IMR-90 (cell line): ENCODE measurements around the gene ANKRD44.

Experiments used
- BHLHE40 ChIP-seq: fragments of 150-350 bp; IDR thresholded peaks from 2 replicates; pipeline ENCODE4 v1.6.1; 2016; ENCODE audit warnings: mild to moderate bottlenecking, low read depth, low read length
- CEBPB ChIP-seq: IDR thresholded peaks from 2 replicates; pipeline ENCODE4 v1.6.1; 2012; ENCODE audit warnings: low read depth, low read length, improper control_type of control experiment
- CTCF ChIP-seq: conservative IDR thresholded peaks from 2 replicates; pipeline ENCODE4 v1.5.1; 2012; ENCODE audit warnings: mild to moderate bottlenecking, low read depth, low read length, improper control_type of control experiment
- FOS ChIP-seq: fragments of 150-350 bp; IDR thresholded peaks from 2 replicates; pipeline ENCODE4 v1.6.1; 2016; ENCODE audit warnings: low read depth, low read length
- MAFK ChIP-seq: IDR thresholded peaks from 2 replicates; pipeline ENCODE4 v1.6.1; 2012; ENCODE audit warnings: low read depth, low read length, improper control_type of control experiment
- MAZ ChIP-seq: IDR thresholded peaks from 2 replicates; pipeline ENCODE4 v1.6.1; 2012; ENCODE audit warnings: low read depth, mild to moderate bottlenecking, low read length, improper control_type of control experiment, moderate library complexity, borderline replicate concordance
- MXI1 ChIP-seq: IDR thresholded peaks from 2 replicates; pipeline ENCODE4 v1.6.1; 2012; ENCODE audit warnings: low read depth, mild to moderate bottlenecking, low read length, moderate library complexity, borderline replicate concordance
- NFE2L2 ChIP-seq: fragments of 150-350 bp; IDR thresholded peaks from 2 replicates; pipeline ENCODE4 v1.6.1; 2016; ENCODE audit warnings: low read depth, mild to moderate bottlenecking, low read length
- POLR2A ChIP-seq: IDR thresholded peaks from 2 replicates; pipeline ENCODE4 v1.6.1; 2012; ENCODE audit warnings: mild to moderate bottlenecking, low read depth, low read length
- RAD21 ChIP-seq: IDR thresholded peaks from 2 replicates; pipeline ENCODE4 v1.6.1; 2012; ENCODE audit warnings: low read length, improper control_type of control experiment
- RCOR1 ChIP-seq: IDR thresholded peaks from 2 replicates; pipeline ENCODE4 v1.6.1; 2012; ENCODE audit warnings: mild to moderate bottlenecking, low read length, improper control_type of control experiment; ENCODE audit not compliant: insufficient replicate concordance
- RFX5 ChIP-seq: IDR thresholded peaks from 2 replicates; pipeline ENCODE4 v1.8.0; 2012; ENCODE audit warnings: low read depth, mild to moderate bottlenecking, low read length, moderate library complexity
- SMC3 ChIP-seq: fragments of 150-350 bp; IDR thresholded peaks from 2 replicates; pipeline ENCODE4 v1.6.1; 2016; ENCODE audit warnings: low read depth, mild to moderate bottlenecking, antibody characterized with exemption, low read length, moderate library complexity
- TF ChIP-seq, protein P1 (sequence below): fragments of 150-350 bp; IDR thresholded peaks from 2 replicates; pipeline ENCODE4 v1.6.1; 2017; ENCODE audit warnings: mild to moderate bottlenecking, antibody characterized with exemption, low read length, low read depth

DNA sequence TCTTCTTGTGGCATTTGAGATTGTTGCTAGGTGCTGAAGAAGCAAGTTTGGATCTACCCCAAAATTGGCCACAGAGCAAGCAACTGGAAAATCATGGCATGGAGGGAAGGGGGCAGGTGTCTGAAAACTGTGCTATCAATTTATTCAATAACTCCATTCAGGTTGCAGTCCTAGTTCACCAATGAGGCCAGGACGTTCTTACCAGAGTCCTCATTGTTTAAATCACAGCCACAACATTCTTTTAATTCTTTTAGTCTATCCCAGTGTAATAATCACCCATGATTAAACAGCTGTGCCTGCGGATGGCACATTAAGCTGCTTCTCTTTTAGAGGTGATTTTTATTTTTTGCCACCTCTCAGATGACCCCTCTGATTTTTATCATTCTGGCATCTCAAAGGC is 103.5 kb downstream of the ANKRD44 start:
- TF ChIP-seq CTCF (no peak), POLR2A (no peak), SMC3 (no peak), RFX5 (no peak), FOS (no peak), RCOR1 (no peak), NFE2L2 (no peak), BHLHE40 (no peak), MXI1 (no peak), CEBPB (no peak), MAFK (no peak), MAZ (no peak), RAD21 (no peak)
- TF ChIP-seq, protein P1, sequence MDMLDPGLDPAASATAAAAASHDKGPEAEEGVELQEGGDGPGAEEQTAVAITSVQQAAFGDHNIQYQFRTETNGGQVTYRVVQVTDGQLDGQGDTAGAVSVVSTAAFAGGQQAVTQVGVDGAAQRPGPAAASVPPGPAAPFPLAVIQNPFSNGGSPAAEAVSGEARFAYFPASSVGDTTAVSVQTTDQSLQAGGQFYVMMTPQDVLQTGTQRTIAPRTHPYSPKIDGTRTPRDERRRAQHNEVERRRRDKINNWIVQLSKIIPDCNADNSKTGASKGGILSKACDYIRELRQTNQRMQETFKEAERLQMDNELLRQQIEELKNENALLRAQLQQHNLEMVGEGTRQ: no peak
